Middle frontal gyrus (tissue), 1 donor: ENCODE measurements around the gene RIMKLA.

Experiments
- DNase-seq: peaks from one replicate; pipeline ENCODE4 v3.0.0-alpha.2; 2015; ENCODE audit warnings: low spot score; ENCODE audit errors: extremely low spot score

RIMKLA gene

GRCh38 chr1:42427240-42427639, 46.6 kb downstream of the RIMKLA start:
- DNase-seq, result no peak

GRCh38 chr1:42429603-42430002, 49.0 kb downstream of the RIMKLA start:
- DNase-seq, result no peak

- no peak for DNase-seq
Observed at GRCh38 chr1:42430286-42431135, 49.9 kb downstream of the RIMKLA start.

GRCh38 chr1:42431514-42431913, 50.9 kb downstream of the RIMKLA start:
- DNase-seq, result no peak

DNA sequence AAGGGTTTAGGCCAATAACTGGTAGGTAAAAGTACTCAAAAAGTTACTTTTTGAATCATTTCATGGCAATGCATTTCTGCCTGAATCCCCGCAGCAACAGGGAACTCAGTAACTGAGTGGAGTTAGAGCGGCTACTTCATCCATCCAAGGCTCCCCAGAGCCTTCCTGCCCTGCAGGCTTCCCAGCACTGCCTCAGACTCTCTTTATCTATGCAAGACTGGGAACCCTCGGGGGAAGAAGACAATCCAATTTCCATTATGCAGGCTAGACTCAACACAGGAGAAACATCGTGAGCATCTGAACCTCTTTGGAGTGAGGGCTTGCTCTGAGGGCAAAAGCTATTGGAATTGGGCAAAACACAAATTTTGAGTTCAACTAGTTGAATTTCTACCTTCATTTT, 52.1 kb downstream of the RIMKLA start:
- no peak for DNase-seq

GRCh38 chr1:42433369-42433768, 52.8 kb downstream of the RIMKLA start:
- no peak for DNase-seq

- no peak for DNase-seq
Observed at GRCh38 chr1:42434340-42434739, 53.7 kb downstream of the RIMKLA start.

- DNase-seq, result no peak
Observed at GRCh38 chr1:42439940-42440339, 59.3 kb downstream of the RIMKLA start.

DNA sequence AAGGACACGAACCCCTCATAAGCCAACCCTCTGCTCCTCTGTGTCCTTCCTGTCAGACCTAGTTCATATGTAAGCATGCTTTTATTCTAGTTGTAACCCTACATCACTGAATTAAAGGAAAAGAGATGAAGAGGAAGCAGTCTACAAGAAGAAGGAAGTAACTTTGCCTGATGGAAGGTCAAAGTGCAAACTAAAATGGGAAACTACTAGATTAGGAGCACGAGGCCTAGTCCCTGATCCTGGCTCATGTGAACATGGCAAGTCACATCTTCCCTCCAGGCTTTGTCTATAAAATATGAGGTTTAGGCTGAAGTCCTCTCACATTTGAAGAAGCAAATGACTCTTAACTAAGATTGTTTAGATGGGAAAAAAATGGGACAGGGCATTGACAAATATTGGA, 62.1 kb downstream of the RIMKLA start:
- no peak for DNase-seq

- no peak for DNase-seq
Observed at GRCh38 chr1:42449256-42449655, 68.7 kb downstream of the RIMKLA start.

- no peak for DNase-seq
Observed at GRCh38 chr1:42450061-42450460, 69.5 kb downstream of the RIMKLA start.

DNA sequence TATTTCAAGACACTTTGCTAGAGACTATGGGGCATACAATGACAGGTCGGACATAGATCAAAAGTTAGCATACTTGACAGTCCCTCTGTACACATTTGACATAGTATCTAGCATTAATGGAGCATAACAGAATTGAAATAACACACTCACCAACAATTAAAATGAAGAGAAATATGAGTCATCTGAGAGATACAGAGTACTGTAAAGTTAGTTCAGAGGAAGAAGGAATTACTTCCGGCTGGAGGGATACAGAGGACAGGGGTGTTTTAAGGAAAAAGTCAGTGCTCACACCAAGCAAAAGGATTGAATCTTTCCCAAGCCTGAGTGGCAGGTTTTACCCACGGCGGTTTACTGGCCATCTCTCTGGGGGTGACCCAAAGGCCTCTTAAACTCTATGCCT, 72.8 kb downstream of the RIMKLA start:
- DNase-seq, result no peak

- DNase-seq, result no peak
Observed at GRCh38 chr1:42454403-42454802, 73.8 kb downstream of the RIMKLA start.

- DNase-seq, result peak; percentile 62
Observed at GRCh38 chr1:42456010-42456753, 75.6 kb downstream of the RIMKLA start, which contains the start of the genes PPCS and ZMYND12. Gene PPCS (plus strand): TSS chr1:42456543. CDS start chr1:42456566, 23 bp downstream. Gene ZMYND12 (minus strand): TSS chr1:42456022. CDS start chr1:42455997, 25 bp downstream.

DNA sequence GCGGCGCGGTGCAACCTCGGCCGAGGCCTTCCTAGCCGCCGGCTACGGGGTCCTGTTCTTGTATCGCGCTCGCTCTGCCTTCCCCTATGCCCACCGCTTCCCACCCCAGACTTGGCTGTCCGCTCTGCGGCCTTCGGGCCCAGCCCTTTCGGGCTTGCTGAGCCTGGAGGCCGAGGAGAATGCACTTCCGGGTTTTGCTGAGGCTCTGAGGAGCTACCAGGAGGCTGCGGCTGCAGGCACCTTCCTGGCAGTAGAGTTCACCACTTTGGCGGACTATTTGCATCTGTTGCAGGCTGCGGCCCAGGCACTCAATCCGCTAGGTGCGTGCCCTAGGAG, 76.1 kb downstream of the RIMKLA start:
- no peak for DNase-seq

- no peak for DNase-seq
Observed at GRCh38 chr1:42461196-42461595, 80.6 kb downstream of the RIMKLA start.

DNA sequence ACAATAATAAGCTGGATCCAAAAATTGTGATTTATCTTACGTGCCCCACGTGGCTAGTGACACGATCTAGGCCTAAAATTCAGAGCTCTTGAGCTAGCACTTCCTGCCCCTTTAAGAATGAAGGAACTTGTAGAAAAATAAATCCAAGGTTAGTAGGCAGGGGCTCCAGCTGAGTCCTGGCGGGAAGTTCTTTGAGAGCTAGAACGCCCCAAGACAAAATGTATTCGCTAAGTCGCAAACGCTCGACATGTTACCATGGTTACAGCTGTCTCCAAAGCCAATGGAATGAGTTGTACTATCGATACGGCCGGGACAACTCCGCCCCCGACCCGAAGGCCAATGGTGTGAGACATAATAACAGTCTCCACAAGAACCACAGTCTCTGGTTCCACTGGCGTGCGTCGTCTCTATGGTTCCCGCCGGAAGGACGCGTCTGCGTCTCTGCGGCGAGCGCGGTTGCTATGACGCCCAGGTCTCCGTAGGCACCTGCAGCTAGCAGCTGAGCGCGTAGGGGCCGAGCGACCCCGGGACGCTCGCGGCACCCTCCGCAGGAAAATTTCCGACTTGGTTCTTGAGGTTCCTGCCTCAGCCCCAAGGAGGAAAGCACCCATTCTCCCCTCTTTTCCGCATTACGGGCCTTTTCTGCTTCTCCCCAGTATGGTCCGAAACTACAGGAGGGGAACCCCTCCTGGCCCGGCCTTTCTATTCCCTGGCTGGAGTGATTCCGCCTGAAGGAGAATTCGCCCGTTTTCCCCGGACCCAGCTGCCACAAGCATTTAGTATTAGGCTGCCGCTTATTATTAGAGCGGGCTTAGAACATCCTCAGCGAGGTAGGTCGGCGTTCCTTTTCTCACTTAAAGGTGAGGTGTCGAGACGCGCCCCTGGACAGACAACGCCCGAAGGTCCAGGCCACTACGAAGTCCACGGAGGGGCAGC, 82.5 kb downstream of the RIMKLA start, which contains the start of gene CCDC30:
Gene CCDC30, plus strand, starts transcription at position 459 of the 936 bp plus-strand sequence. CDS start 17,266 bp downstream, outside the sequence.
- peak; percentile 93 for DNase-seq

- no peak for DNase-seq
Observed at GRCh38 chr1:42463921-42464320, 83.3 kb downstream of the RIMKLA start.

DNA sequence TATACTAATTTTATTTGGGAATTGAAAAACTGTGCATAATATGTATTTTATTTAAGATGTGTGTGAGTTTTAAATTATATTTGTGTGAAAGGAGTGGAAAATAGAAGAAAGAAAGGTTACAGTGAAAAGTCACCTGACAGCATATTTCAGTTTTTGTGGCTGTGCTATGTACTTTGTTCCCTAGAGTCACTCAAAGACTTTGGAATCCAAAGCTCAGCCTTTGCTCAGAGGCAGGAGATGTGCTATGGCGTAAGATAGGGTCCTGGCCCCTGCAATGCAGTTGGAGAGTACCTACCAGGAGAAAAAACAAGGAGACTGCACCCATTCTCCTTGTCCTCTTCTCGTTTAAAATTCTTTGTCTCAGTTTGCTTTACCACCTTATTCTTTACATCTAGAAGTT, 85.4 kb downstream of the RIMKLA start:
- no peak for DNase-seq

GRCh38 chr1:42469727-42470126, 89.1 kb downstream of the RIMKLA start:
- DNase-seq, result no peak
